ENCODE results near the gene NTNG1.

The NTNG1 gene

DNA sequence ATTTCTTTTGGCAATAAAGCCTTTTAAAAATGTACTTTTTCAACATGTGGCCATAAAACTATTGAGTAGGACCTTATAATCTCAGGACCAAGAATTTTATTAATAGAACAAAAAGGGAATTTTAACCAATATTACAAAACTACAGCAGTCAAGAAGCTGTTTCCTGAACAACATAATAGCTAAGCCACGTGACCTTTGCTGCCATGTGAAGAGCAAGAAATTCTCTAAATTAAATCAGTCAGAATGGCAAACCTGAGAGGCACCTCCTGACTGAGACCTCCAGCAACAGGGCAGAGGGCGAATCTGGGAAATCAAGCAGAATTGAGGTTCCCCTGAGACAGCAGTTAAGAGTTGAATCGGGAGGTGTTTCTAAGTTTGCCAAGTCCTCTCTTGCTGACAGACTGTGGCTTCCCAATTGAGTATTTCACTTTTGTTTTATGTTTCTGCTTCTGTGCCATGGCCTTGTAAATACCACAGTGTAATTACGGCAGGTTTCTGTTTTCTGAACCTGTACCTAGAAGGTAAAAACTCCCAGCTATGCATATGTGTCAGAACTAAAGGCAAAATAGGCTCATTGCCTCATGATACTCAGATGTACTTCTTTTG lies 358.4 kb downstream of the NTNG1 start:
- DNase-seq: peak; percentile 70
- Histone ChIP-seq H3K9ac (ENCODE audit: low read length) (no peak overlapping the region), H3F3A (ENCODE audit: insufficient read depth, low read length) (peaks cover 16% of the 10 kb centered on the region), H2AFZ (ENCODE audit: low read length) (peak overlapping the region; percentile 45; the same call in 1 of the 2 replicates), H3K4me3 (ENCODE audit: low read length) (peak overlapping the region; percentile 39; the same call in 1 of the 2 replicates), H3K4me1 (ENCODE audit: low read length) (peaks cover 17% of the 10 kb centered on the region), H3K27me3 (replicated peaks; ENCODE audit: insufficient read depth, low read length) (no peaks in the 10 kb centered on the region), H3K79me2 (ENCODE audit: low read length) (no peaks in the 10 kb centered on the region), H3K9me2 (replicated peaks; ENCODE audit: insufficient read depth, low read length) (no peaks in the 10 kb centered on the region), H3K4me2 (ENCODE audit: low read depth, low read length) (peak overlapping the region; percentile 79), H4K20me1 (ENCODE audit: insufficient read depth, low read length) (no peaks in the 10 kb centered on the region), H3K27ac (ENCODE audit: low read length) (peak overlapping the region; percentile 54; the same call in 1 of the 2 replicates), H3K9me3 (replicated peaks; ENCODE audit: insufficient read depth, low read length) (no peaks in the 10 kb centered on the region), H3K36me3 (replicated peaks; ENCODE audit: insufficient read depth, low read length) (no peaks in the 10 kb centered on the region)
- TF ChIP-seq EZH2phosphoT487 (IDR thresholded peaks at IDR 0.05; ENCODE audit: low read length) (no peak), CTCF (IDR thresholded peaks at IDR 0.05; ENCODE audit: low read length) (no peak), EZH2 (optimal IDR thresholded peaks at IDR 0.05; ENCODE audit: low read depth, low read length) (no peak)

- Histone ChIP-seq H3K36me3 (replicated peaks; ENCODE audit: insufficient read depth, low read length) (no peaks in the 10 kb centered on the region), H4K20me1 (ENCODE audit: insufficient read depth, low read length) (no peaks in the 10 kb centered on the region), H3F3A (ENCODE audit: insufficient read depth, low read length) (peaks cover 16% of the 10 kb centered on the region), H3K4me1 (ENCODE audit: low read length) (peaks cover 17% of the 10 kb centered on the region), H2AFZ (ENCODE audit: low read length) (no peak overlapping the region), H3K27me3 (replicated peaks; ENCODE audit: insufficient read depth, low read length) (no peaks in the 10 kb centered on the region), H3K4me2 (ENCODE audit: low read depth, low read length) (no peak overlapping the region), H3K9me3 (replicated peaks; ENCODE audit: insufficient read depth, low read length) (no peaks in the 10 kb centered on the region), H3K9me2 (replicated peaks; ENCODE audit: insufficient read depth, low read length) (no peaks in the 10 kb centered on the region), H3K79me2 (ENCODE audit: low read length) (no peaks in the 10 kb centered on the region), H3K4me3 (ENCODE audit: low read length) (no peak overlapping the region), H3K27ac (ENCODE audit: low read length) (no peak overlapping the region), H3K9ac (ENCODE audit: low read length) (no peak overlapping the region)
- DNase-seq: no peak
- TF ChIP-seq EZH2 (optimal IDR thresholded peaks at IDR 0.05; ENCODE audit: low read depth, low read length): no peak
- TF ChIP-seq EZH2phosphoT487 (IDR thresholded peaks at IDR 0.05; ENCODE audit: low read length): no peak
- TF ChIP-seq CTCF (IDR thresholded peaks at IDR 0.05; ENCODE audit: low read length): no peak
Observed at GRCh38 chr1:107501081-107501605, 360.3 kb downstream of the NTNG1 start.

- no peak for TF ChIP-seq EZH2 (optimal IDR thresholded peaks at IDR 0.05; ENCODE audit: low read depth, low read length)
- no peak for TF ChIP-seq EZH2phosphoT487 (IDR thresholded peaks at IDR 0.05; ENCODE audit: low read length)
- no peak for TF ChIP-seq CTCF (IDR thresholded peaks at IDR 0.05; ENCODE audit: low read length)
- no peak overlapping the region for H3K4me2 ChIP-seq (ENCODE audit: low read depth, low read length)
- H3K4me1 ChIP-seq (ENCODE audit: low read length): peaks cover 10% of the 10 kb centered on the region
- no peaks in the 10 kb centered on the region for H3K36me3 ChIP-seq (replicated peaks; ENCODE audit: insufficient read depth, low read length)
- H3K9ac ChIP-seq (ENCODE audit: low read length): no peak overlapping the region
- no peak overlapping the region for H3K4me3 ChIP-seq (ENCODE audit: low read length)
- no peaks in the 10 kb centered on the region for H3K27me3 ChIP-seq (replicated peaks; ENCODE audit: insufficient read depth, low read length)
- peaks cover 6% of the 10 kb centered on the region; the same call in 1 of the 2 replicates for H3F3A ChIP-seq (ENCODE audit: insufficient read depth, low read length)
- H2AFZ ChIP-seq (ENCODE audit: low read length): no peak overlapping the region
- H3K79me2 ChIP-seq (ENCODE audit: low read length): no peaks in the 10 kb centered on the region
- H4K20me1 ChIP-seq (ENCODE audit: insufficient read depth, low read length): no peaks in the 10 kb centered on the region
- no peak for DNase-seq
- H3K9me2 ChIP-seq (replicated peaks; ENCODE audit: insufficient read depth, low read length): no peaks in the 10 kb centered on the region
- H3K9me3 ChIP-seq (replicated peaks; ENCODE audit: insufficient read depth, low read length): no peaks in the 10 kb centered on the region
- H3K27ac ChIP-seq (ENCODE audit: low read length): no peak overlapping the region
Observed at GRCh38 chr1:107510347-107510746, 369.5 kb downstream of the NTNG1 start.

Measured in MM.1S (cell line).